ENCODE measurements around the gene CBFA2T2.
A peak's percentile ranks its signal among the peaks of the same experiment; 100 is the strongest.
"Not testable (repeated sequence)": the region's sequence is repeated elsewhere in the genome, so short reads cannot be mapped to it uniquely, and the experiment has no call there.

Gene CBFA2T2

GRCh38 chr20:33553516-33553915, 63.6 kb downstream of the CBFA2T2 start:
- no peak for DNase-seq

GRCh38 chr20:33554914-33555420, 65.1 kb downstream of the CBFA2T2 start:
- DNase-seq: peak in 1 of 2 experiments; percentile 35

GRCh38 chr20:33555755-33556154, 65.9 kb downstream of the CBFA2T2 start:
- no peak for DNase-seq

GRCh38 chr20:33556246-33556645, 66.3 kb downstream of the CBFA2T2 start:
- DNase-seq: no peak

- DNase-seq: no peak
These were observed 68.7 kb downstream of the CBFA2T2 start for GRCh38 chr20:33558348-33559144.

- no peak for DNase-seq
These were observed 69.3 kb downstream of the CBFA2T2 start for GRCh38 chr20:33559212-33559611.

- no peak for DNase-seq
These were observed 70.1 kb downstream of the CBFA2T2 start for GRCh38 chr20:33560026-33560425.

- DNase-seq: not testable (repeated sequence)
These were observed 71.2 kb downstream of the CBFA2T2 start for GRCh38 chr20:33561053-33561452.

GRCh38 chr20:33561692-33562601, 72.1 kb downstream of the CBFA2T2 start:
- no peak for DNase-seq

GRCh38 chr20:33563788-33564187, 73.9 kb downstream of the CBFA2T2 start:
- no peak for DNase-seq

- DNase-seq: no peak
These were observed 77.1 kb downstream of the CBFA2T2 start for GRCh38 chr20:33566781-33567603.

- DNase-seq: no peak
These were observed 78.1 kb downstream of the CBFA2T2 start for GRCh38 chr20:33567949-33568348.

GRCh38 chr20:33568378-33568777, 78.5 kb downstream of the CBFA2T2 start:
- DNase-seq: no peak

- no peak for DNase-seq
These were observed 79.2 kb downstream of the CBFA2T2 start for GRCh38 chr20:33568868-33569801.

- DNase-seq: no peak
These were observed 80.0 kb downstream of the CBFA2T2 start for GRCh38 chr20:33569802-33570391.

GRCh38 chr20:33570743-33571142, 80.8 kb downstream of the CBFA2T2 start:
- DNase-seq: no peak

GRCh38 chr20:33573268-33573667, 83.4 kb downstream of the CBFA2T2 start:
- DNase-seq: not testable (repeated sequence)

GRCh38 chr20:33575282-33575681, 85.4 kb downstream of the CBFA2T2 start:
- no peak for DNase-seq

- no peak for DNase-seq
These were observed 86.7 kb downstream of the CBFA2T2 start for GRCh38 chr20:33576432-33577125.

- DNase-seq: no peak
These were observed 88.6 kb downstream of the CBFA2T2 start for GRCh38 chr20:33578510-33578909.

Data from stimulated activated CD4-positive, alpha-beta T cell treated with anti-CD3 and anti-CD28 coated beads, Interleukin-4, amount 100 ng/mL, for 4 hours (primary cell).